OCI-LY1 (cell line): ENCODE results near the gene ACTL9.

Source experiments
- H2AFZ ChIP-seq: fragments of 200-600 bp; sonication (generic), shearing (Covaris generic); 2 replicates; pipeline ENCODE4 v1.6.0; 2014; ENCODE audit warnings: antibody characterized with exemption, mild to moderate bottlenecking, low read length
- H3F3A ChIP-seq: fragments of 200-600 bp; sonication (generic), shearing (Covaris generic); 2 replicates; pipeline ENCODE4 v1.6.0; 2014; ENCODE audit warnings: mild to moderate bottlenecking, antibody characterized with exemption, low read length, moderate library complexity; ENCODE audit not compliant: insufficient read depth
- H3K27ac ChIP-seq: fragments of 200-600 bp; sonication (generic); 2 replicates; pipeline ENCODE4 v1.5.1; 2014; ENCODE audit warnings: low read length, mixed run types, mild to moderate bottlenecking, low read depth; ENCODE audit not compliant: poor library complexity, severe bottlenecking
- H3K27me3 ChIP-seq: fragments of 200-600 bp; sonication (generic); 2 replicates; pipeline ENCODE4 v1.6.0; 2014; ENCODE audit warnings: antibody characterized with exemption, mild to moderate bottlenecking, low read length, moderate library complexity; ENCODE audit not compliant: insufficient read depth
- H3K36me3 ChIP-seq: fragments of 200-600 bp; sonication (generic); 2 replicates; pipeline ENCODE4 v1.6.1; 2014; ENCODE audit warnings: mild to moderate bottlenecking, antibody characterized with exemption, low read length, moderate library complexity, mixed read lengths; ENCODE audit not compliant: insufficient read depth
- H3K4me1 ChIP-seq: fragments of 200-600 bp; sonication (generic); 2 replicates; pipeline ENCODE4 v1.5.1; 2014; ENCODE audit warnings: mild to moderate bottlenecking, low read length, moderate library complexity; ENCODE audit not compliant: insufficient read depth, severe bottlenecking
- H3K4me2 ChIP-seq: fragments of 200-600 bp; sonication (generic), shearing (Covaris generic); 2 replicates; pipeline ENCODE4 v1.6.1; 2014; ENCODE audit warnings: low read length
- H3K4me3 ChIP-seq: fragments of 200-600 bp; sonication (generic); 2 replicates; pipeline ENCODE4 v1.5.1; 2014; ENCODE audit warnings: low read length, low read depth, mild to moderate bottlenecking, mixed read lengths; ENCODE audit not compliant: poor library complexity, severe bottlenecking
- H3K79me2 ChIP-seq: fragments of 200-600 bp; shearing (Covaris generic); 2 replicates; pipeline ENCODE4 v1.6.1; 2016; ENCODE audit warnings: mixed run types, low read length, mixed read lengths; ENCODE audit not compliant: insufficient read depth
- H3K9ac ChIP-seq: fragments of 200-600 bp; sonication (generic), shearing (Covaris generic); 2 replicates; pipeline ENCODE4 v1.6.1; 2014; ENCODE audit warnings: mild to moderate bottlenecking, low read length, mixed read lengths
- H3K9me2 ChIP-seq: fragments of 200-600 bp; sonication (generic), shearing (Covaris generic); 2 replicates; pipeline ENCODE4 v1.6.1; 2014; ENCODE audit warnings: low read depth, mild to moderate bottlenecking, low read length, mixed read lengths
- H3K9me3 ChIP-seq: fragments of 200-600 bp; shearing (Covaris generic); 2 replicates; pipeline ENCODE4 v1.6.1; 2014; ENCODE audit warnings: low read length, mixed read lengths
- H4K20me1 ChIP-seq: fragments of 200-600 bp; sonication (generic), shearing (Covaris generic); 2 replicates; pipeline ENCODE4 v1.6.0; 2016; ENCODE audit warnings: mild to moderate bottlenecking, low read length; ENCODE audit not compliant: insufficient read depth
- CTCF ChIP-seq: fragments of 200-600 bp; sonication (generic), shearing (Covaris generic); IDR thresholded peaks from 2 replicates; pipeline ENCODE4 v1.5.1; 2017; ENCODE audit warnings: mild to moderate bottlenecking, antibody characterized with exemption, low read length, moderate library complexity, mixed read lengths
- EZH2 ChIP-seq: fragments of 200-600 bp; sonication (generic), shearing (Covaris generic); IDR thresholded peaks from 2 replicates; pipeline ENCODE4 v1.8.0; 2017; ENCODE audit warnings: borderline replicate concordance, mixed run types, mild to moderate bottlenecking, antibody characterized with exemption, low read length, moderate library complexity, mixed read lengths

ACTL9 gene

DNA sequence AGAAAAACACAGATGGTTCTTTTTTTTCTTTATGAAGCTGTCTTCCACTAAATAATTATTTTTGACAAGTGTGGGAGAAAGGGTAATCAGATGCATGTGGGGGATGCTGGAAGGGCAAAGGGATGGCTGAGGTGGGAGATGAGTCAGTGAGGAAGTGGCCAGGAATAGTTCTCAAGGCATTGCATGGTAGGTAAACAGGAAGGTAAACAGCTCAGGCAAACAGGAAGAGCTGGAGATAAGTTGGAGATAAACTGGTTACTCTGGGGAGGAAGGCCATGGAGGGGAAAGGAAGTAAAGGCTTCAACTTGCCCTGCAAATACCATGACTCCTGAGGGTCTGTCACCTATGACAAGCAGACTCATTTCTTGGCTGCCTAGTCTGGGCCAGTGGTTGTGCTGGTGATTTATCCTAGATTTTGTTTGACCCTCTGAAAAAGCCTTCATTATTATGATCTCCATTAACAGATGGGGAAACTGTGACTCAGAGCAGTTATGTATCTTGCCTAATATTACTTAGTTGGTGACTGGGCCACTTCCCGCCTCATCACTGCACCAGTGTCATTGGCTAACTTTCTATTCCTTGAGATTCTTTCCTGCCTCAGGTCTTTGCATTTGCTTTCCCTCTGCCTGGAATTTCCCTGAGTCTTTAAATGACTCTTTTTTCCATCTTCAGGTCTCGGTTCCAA is 17.1 kb downstream of the ACTL9 start:
- Histone ChIP-seq H3K9ac (no peak overlapping the region), H4K20me1 (no peaks in the 10 kb centered on the region), H3K4me2 (no peak overlapping the region), H3K27me3 (no peaks in the 10 kb centered on the region), H3F3A (no peaks in the 10 kb centered on the region), H3K79me2 (no peaks in the 10 kb centered on the region), H3K4me3 (no peak overlapping the region), H2AFZ (no peak overlapping the region), H3K4me1 (no peaks in the 10 kb centered on the region), H3K9me2 (no peaks in the 10 kb centered on the region), H3K9me3 (no peaks in the 10 kb centered on the region), H3K27ac (no peak overlapping the region), H3K36me3 (no peaks in the 10 kb centered on the region)
- TF ChIP-seq CTCF (no peak), EZH2 (no peak)

DNA sequence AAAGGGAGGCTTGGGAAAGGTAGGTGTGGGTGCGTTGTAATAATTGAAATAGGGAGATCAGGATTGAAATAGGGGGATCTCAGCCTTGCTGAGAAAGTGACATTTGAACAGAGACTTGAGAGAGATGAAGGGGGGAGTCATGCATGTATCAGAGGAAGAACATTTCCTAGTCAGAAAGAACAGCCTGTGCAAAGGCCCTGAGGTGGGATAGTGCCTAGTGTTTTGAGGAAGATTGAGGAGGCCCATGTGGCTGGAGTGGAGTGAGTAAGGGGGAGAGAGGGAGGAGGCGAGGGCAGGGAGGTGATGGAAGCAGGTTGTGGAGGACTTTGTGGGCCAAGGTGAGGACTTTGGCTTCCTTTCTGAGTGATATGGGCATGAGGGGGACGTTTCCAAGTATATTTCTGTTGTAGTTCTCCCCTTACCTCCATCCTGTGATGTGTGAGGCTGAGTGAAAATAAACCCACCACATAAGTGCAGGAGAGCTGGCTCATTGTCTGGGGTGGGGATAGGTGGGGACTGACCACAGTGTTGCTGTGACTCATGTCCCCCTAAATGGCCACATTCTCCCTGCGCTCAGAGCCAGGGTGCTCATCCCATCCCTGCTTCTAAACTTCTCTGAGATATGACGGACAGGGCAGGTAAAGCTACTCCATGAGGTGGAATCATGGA is 17.8 kb downstream of the ACTL9 start:
- Histone ChIP-seq H2AFZ (no peak overlapping the region), H3K27me3 (no peaks in the 10 kb centered on the region), H3F3A (no peaks in the 10 kb centered on the region), H3K9me3 (no peaks in the 10 kb centered on the region), H3K9ac (no peak overlapping the region), H3K9me2 (no peaks in the 10 kb centered on the region), H4K20me1 (no peaks in the 10 kb centered on the region), H3K4me2 (no peak overlapping the region), H3K4me1 (no peaks in the 10 kb centered on the region), H3K4me3 (no peak overlapping the region), H3K36me3 (no peaks in the 10 kb centered on the region), H3K27ac (no peak overlapping the region), H3K79me2 (no peaks in the 10 kb centered on the region)
- TF ChIP-seq CTCF (no peak), EZH2 (no peak)

DNA sequence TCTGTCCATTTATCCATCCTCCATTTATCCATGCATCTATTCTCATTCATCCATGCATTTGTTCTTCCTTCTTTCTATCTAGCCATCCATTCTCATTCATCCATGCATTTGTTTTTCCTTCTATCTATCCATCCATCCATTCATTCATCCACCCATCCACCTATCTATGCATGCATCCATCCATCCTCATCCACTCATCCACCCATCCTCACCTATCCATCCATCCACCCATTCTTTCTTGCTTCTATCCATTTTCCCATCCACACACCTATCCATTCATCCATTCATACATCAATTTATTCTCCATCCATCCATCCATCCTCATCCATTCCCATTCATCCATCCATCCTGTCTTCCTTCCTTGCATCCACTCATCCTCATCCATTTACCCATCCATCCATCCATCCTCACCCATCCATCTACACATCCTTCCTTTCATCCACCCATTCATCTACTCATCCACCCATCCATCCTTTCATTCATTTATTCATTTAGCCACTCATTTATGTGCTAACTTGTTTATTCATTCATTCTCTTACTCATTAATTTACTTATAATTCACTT is 20.3 kb downstream of the ACTL9 start:
- Histone ChIP-seq H3K9me2 (no peaks in the 10 kb centered on the region), H3K4me1 (no peaks in the 10 kb centered on the region), H3K27ac (no peak overlapping the region), H3K27me3 (no peaks in the 10 kb centered on the region), H3K9ac (no peak overlapping the region), H3K36me3 (no peaks in the 10 kb centered on the region), H2AFZ (no peak overlapping the region), H3K9me3 (no peaks in the 10 kb centered on the region), H4K20me1 (no peaks in the 10 kb centered on the region), H3F3A (no peaks in the 10 kb centered on the region), H3K4me2 (no peak overlapping the region), H3K79me2 (no peaks in the 10 kb centered on the region), H3K4me3 (no peak overlapping the region)
- TF ChIP-seq EZH2, result no peak
- no peak for TF ChIP-seq CTCF
